A549 (cell line): Measurements from ENCODE around the gene ALKBH2.

Experiments
- BCL3 ChIP-seq: fragments of >200 bp; sonication (Bioruptor Twin); formaldehyde crosslinking; IDR thresholded peaks from 3 replicates; pipeline ENCODE4 v1.6.1; 2016
- CBX2 ChIP-seq: fragments of 200-600 bp; sonication (generic); IDR thresholded peaks from 2 replicates; pipeline ENCODE4 v1.6.1; 2016; ENCODE audit warnings: low read depth, mild to moderate bottlenecking, borderline replicate concordance
- CBX8 ChIP-seq: fragments of 200-600 bp; sonication (generic); IDR thresholded peaks from 2 replicates; pipeline ENCODE4 v1.6.1; 2016
- CEBPB ChIP-seq, 2 experiments: fragments of >200 bp in 1 of 2; sonication (Bioruptor Twin) in 1 of 2; formaldehyde crosslinking in 1 of 2; IDR thresholded peaks; 2 replicates each; pipeline ENCODE4 v1.6.1; 2012 to 2016
- CTCF ChIP-seq: fragments of >200 bp; sonication (Bioruptor Twin); formaldehyde crosslinking; IDR thresholded peaks from 3 replicates; pipeline ENCODE4 v1.5.1; 2016
- FOXS1 ChIP-seq: fragments of 250-450 bp; sonication (Bioruptor Pico); IDR thresholded peaks from 2 replicates; pipeline ENCODE4 v1.5.0; 2020; ENCODE audit warnings: mild to moderate bottlenecking, moderate library complexity
- HDAC2 ChIP-seq: fragments of 200-600 bp; sonication (generic); IDR thresholded peaks from 2 replicates; pipeline ENCODE4 v1.6.1; 2016
- POLR2A ChIP-seq: IDR thresholded peaks from 2 replicates; pipeline ENCODE4 v1.6.1; 2012; ENCODE audit warnings: mild to moderate bottlenecking, low read length
- RAD21 ChIP-seq, 2 experiments: fragments of >200 bp in 1 of 2; sonication (Bioruptor Twin) in 1 of 2; formaldehyde crosslinking in 1 of 2; IDR thresholded peaks in 1 of 2; conservative IDR thresholded peaks in 1 of 2; 2 replicates in 1 of 2; 3 replicates in 1 of 2; pipeline ENCODE4 v1.6.1; 2012 to 2018; ENCODE audit warnings: inconsistent platforms in 1 of 2
- REST ChIP-seq: fragments of 200-600 bp; sonication (generic); IDR thresholded peaks from 2 replicates; pipeline ENCODE4 v1.6.1; 2016; ENCODE audit warnings: antibody characterized with exemption, mild to moderate bottlenecking, moderate library complexity
- USF2 ChIP-seq: fragments of 450-650 bp; IDR thresholded peaks from 2 replicates; pipeline ENCODE4 v1.6.1; 2014; ENCODE audit warnings: antibody characterized with exemption

GRCh38 chr12:109087250-109087649 is 6.0 kb downstream of the ALKBH2 start:
- TF ChIP-seq CTCF (no peak), RAD21 (conservative IDR thresholded peaks at IDR 0.05 in 1 of 2, IDR thresholded peaks at IDR 0.05 in 1 of 2) (no peak), CEBPB (IDR thresholded peaks at IDR 0.05) (no peak), FOXS1 (CRISPR knock-in tag) (no peak), CBX8 (no peak), REST (no peak), POLR2A (no peak), BCL3 (no peak), HDAC2 (no peak), CBX2 (no peak), USF2 (no peak)
